ENCODE data around the gene MED23.

- TF ChIP-seq CTCF (IDR thresholded peaks at IDR 0.05) (no peak), EP300 (IDR thresholded peaks at IDR 0.05) (no peak), POLR2A (IDR thresholded peaks at IDR 0.05) (no peak), POLR2AphosphoS5 (IDR thresholded peaks at IDR 0.05) (no peak)
Observed at GRCh38 chr6:131654326-131654725, 26.3 kb upstream of the MED23 start.

Measured in suprapubic skin (tissue), 4 donors.